ENCODE measurements around the gene NOS2. TPM values are rescaled to one million over a fixed set of nuclear protein-coding genes. Genes with fewer than 3 reads are reported as not detected.

Gene NOS2
- total RNA-seq, 1 experiment from 2014 or later = not detected

DNA sequence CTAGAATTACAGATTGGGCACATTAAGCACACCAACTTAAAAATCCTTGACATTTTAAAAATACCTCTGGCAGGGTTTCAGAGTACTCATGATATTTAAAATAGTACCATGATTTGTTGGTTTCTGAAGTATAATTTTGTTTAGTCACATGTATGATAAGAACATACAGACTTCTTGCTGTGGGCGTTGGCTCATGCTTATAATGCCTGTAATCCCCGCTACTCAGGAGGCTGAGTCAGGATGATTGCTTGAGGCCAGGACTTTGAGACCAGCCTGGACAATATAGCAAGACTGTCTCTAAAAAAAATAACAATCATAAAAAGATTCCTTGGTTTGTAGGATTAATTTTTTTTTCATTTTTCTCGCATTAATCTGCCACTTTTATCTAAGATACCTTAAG lies 78.5 kb downstream of the NOS2 start:
- DNase-seq (ENCODE audit: low read depth) = no peak

Other genes starting within 250 kb of the NOS2 start
- 0.11 TPM in 1 of 2 replicates, not detected in the other for gene LGALS9, start 169.3 kb downstream of the NOS2 start, total RNA-seq (2014; rRNA removed)
- 4.8 and 8.0 TPM in 2 replicates for gene LYRM9, start 92.8 kb upstream of the NOS2 start, total RNA-seq (2014; rRNA removed)
- 12.0 and 15.4 TPM in 2 replicates for gene NLK, start 242.1 kb upstream of the NOS2 start, total RNA-seq (2014; rRNA removed)